Activated CD4-positive, alpha-beta T cell treated with anti-CD3 and anti-CD28 coated beads, Interleukin-2, amount 50 U/mL, for 48 hours (primary cell): ENCODE results near the gene MTHFD1L.

ENCODE experiments used
- DNase-seq, 2 experiments: peaks; one replicate each; pipeline ENCODE4 v3.0.0-alpha.2; 2020

The MTHFD1L gene

DNA sequence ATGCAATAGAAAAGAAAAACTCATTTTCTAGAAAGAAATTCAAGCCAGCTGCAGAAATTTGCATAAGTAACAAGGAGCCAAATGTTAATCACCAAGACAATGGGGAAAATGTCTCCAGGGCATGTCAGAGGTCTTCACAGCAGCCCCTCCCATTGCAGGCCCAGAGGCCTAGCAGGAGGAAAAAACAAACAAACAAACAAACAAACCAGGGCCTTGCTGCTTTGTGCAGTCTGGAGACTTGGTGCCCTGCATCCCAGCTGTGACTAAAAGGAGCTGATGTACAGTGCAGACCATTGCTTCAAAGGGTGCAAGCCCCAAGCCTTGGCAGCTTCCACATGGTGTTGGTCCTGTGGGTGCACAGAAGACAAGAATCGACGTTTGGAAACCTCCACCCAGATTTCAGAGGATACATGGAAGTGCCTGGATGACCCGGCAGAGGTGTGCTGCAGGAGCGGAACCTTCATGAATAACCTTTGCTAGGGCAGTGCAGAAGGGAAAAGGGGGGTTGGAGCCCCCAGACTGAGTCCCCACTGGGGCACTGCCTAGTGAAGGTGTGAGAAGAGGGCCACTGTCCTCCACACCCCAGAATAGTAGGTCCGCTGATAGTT is 263.4 kb downstream of the MTHFD1L start:
- DNase-seq, result no peak

GRCh38 chr6:151130329-151130728 is 264.8 kb downstream of the MTHFD1L start:
- no peak for DNase-seq

- DNase-seq, result no peak
Observed at GRCh38 chr6:151131324-151132007, 266.0 kb downstream of the MTHFD1L start.

- no peak for DNase-seq
Observed at GRCh38 chr6:151136141-151136755, 270.7 kb downstream of the MTHFD1L start.

DNA sequence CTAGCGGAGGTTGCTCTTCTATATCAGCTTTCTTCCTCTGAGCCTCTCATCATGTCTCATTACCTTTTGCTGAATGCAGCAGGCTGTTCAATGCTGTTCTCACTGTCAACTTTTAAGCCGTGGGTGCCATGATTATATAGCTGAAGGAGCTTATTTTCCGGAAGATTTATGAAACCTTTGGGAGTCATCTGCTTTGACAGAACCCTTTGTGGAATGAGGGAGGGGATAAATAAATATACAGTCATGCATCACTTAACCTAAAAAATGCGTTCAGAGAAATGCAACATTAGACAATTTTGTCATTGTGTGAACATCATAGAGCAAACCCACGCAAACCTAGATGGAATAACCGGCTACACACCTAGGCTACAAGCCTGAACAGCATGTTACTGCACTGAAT is 272.0 kb downstream of the MTHFD1L start:
- no peak for DNase-seq

GRCh38 chr6:151139524-151139923 is 274.0 kb downstream of the MTHFD1L start:
- DNase-seq, result no peak

DNA sequence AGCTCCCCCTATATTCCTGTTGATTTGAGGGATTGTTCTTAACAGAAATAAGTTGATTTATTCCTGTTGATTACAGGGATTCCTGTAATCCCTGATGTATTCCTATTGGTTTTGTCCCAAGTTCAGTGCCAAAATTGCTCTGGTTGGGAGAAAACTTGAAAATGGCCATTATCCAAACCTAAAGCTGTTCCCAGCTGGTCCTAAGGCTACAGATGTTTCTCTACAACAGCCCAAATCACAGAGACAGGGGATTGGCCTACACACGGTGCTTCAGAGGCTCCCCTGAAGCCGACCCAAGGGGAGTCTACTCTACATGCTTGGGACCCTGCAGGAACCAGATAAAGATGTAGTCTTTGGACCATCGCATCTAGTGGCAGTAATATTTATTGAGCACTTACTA is 275.3 kb downstream of the MTHFD1L start:
- DNase-seq, result no peak

DNA sequence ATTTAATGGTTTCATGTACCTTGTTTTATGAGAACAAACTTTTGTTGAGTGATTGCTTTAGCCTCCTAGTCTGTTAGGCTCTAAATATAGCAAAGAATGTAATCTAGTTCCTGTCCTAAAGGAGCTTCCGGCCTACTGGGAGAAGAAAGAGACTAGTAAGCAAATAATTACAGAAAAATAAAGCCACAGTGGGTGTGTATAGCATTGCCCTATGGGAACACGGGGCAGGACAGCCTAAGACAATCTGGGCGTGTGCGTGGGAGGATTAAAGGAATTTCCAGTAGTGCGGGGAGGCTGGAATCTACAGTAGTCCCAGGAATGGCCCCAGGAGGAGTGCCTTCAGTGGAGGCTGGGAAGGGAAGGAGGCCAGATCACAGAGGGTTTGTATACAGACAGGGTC is 276.2 kb downstream of the MTHFD1L start:
- DNase-seq, result no peak

- DNase-seq, result no peak
Observed at GRCh38 chr6:151142676-151143075, 277.2 kb downstream of the MTHFD1L start.

DNA sequence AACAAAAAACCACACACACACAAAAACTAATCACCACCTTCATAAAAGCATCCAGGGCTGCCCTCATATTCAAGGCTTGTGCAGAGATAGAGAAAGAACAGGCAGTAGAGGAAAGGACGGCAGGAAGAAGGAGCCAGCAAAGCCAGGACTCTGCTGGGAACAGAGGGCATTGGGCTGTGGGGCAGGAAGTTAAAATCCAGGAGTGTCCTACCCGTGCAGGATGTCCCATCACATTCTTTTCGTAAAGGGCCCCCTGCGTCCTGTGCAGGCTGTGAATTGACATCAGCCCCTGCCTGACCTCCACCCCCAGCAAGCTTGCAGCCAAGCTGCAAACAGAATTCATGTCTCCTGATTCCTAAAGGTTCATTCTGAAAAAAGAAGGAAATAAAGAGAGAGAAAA is 277.8 kb downstream of the MTHFD1L start:
- no peak for DNase-seq

DNA sequence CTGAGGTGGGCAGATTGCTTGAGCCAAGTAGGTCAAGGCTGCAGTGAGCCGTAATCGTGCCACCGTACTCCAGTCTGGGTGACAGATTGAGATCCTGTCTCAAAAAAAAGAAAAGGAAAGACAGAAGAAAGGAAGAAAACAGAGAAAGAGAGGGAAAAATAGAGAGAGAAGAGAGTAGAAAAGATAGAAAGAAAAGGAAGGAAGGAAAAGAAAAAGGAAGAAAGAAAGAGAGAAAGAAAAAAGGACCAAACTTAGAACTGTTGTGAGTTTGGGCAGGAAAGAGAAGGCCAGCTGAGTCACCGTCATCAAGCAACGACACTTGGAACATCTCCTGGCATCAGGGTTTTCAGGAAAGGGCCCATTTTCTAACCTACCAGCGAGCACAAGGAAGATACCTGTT is 278.3 kb downstream of the MTHFD1L start:
- DNase-seq, result no peak

DNA sequence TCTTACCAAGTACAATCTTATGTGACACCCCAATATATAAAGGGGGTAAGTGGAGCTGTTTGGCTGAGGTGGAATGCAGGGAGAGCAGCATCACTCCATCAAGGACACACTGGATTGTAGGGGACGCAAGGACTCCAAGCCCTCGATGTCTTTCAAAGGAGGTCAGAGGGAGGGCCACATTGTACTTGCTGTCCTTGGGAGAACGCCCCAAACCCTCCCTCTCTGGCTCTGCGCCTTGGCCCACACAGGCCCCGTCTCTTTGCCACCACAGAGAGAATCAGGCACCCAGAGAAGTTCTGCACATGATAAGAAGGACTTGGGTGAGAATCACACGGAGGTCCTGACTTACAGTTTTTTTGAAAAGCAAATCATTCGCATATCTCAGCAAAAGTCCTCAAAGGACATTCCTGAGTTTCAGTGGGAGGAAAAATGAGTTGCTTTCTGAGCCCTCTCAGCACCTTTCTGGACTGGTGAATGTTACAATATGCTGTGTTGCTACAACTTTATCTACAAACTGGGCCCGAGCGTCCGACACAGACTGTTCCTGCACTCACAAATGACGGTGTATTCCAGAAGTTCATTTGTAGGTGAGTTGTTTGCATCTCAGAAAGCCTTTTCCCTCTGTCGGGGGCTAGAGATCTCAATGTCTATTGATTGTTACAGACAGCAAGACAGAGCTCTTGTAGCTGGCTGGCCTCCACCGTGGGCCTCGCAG is 281.8 kb downstream of the MTHFD1L start:
- DNase-seq, result no peak

- DNase-seq, result no peak
Observed at GRCh38 chr6:151148111-151148510, 282.6 kb downstream of the MTHFD1L start.

DNA sequence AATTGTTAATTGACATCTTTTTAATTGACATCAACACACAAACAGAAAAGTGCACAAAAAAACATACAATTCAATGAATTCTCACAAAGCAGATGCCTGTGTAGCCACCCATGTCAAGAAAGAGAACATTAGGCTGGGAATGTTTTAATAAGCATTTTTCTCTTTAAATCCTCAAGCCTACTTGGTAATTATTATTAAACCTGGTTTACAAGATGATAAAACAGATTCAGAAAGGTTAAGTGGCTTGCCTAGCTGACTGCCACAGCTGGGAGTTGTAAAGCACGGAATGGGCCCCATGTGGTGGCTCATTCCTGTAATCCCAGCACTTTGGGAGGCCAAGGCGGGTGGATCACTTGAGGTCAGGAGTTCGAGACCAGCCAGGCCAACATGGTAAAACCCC is 284.3 kb downstream of the MTHFD1L start:
- no peak for DNase-seq
